Hematopoietic multipotent progenitor cell treated with erythropoietin and hydrocortisone succinate and interleukin-3 and kit ligand, for 17 days (in vitro differentiated cells): ENCODE measurements around the gene PRKAR1B.

Source experiments
- DNase-seq: peaks from one replicate; pipeline ENCODE4 v3.0.0-alpha.2; 2015; ENCODE audit warnings: low spot score

The PRKAR1B gene

DNA sequence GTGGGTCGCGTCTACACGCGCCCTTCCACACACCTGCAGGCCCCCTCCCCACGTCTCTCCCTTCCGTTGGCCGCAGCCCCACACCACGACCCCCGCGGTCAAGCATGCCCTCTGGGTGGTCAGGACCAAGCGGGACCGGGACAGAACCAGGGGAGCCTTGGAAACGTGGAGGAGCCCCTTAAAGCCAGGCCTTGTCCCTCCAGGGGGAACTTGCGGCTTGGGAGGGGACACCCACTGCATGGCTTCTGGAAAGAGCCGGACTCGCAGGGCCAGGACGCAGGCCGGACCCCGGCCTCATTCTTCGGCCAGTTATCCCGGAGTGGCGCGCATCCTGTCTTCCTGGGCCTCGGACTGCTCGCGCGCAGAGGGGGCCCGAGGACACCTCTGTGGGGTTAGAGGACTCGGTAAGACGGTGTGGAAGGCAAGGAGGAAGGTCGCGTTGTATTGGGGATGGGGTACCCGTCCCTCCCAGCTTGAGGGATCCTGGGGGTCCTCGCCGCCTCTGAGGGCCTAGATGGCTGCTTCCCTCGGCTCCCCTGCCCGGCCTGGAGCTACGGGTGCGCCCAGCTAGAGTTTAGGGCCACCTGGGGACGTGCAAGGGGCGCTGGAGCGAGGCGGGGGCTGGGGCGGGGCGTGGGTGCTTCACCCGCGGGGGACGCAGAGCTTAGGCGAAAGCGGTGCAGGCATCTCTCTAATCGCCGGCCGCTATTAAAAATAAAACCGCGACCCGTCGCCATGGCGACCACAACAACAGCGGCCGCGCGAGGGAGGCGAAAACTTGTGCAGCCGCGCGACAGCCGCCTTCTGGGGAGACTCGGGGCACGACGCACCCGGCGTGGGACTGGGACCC lies 205.6 kb downstream of the PRKAR1B start:
- no peak for DNase-seq

DNA sequence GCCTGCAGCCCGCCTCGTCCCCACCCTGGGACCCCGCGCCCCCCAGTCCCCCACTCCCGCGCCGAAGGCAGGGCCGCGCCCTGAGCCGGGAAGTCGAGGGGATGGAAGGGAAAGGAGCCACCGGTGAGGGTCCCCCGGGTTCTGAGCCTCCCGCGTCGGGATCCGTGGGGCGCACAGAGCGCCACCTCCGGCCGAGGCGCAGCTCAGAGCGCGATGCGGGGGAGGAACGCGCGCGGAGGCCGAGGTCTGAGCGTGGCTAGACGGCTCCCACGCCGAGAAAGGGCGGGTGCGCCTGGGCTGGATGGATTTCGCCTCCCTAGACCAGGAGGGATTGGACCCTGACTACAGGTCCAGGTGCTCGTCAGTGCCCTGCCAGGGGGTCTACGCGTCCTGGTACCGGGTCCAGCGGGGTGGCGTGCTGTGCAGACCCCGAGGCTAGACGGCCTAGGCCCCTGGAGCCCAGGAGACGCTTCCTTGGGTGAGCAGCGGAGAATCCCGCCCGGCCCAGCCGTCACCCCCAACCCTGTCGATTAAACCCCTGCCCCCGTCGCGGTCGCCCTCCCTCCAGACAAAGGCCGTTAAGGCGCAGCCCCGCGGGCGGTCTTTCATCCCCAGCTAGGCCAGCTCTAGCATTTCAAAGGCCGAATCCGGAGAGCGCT lies 206.4 kb downstream of the PRKAR1B start:
- DNase-seq = no peak

- no peak for DNase-seq
These were observed 207.3 kb downstream of the PRKAR1B start, which contains the start of gene PDGFA for GRCh38 chr7:519484-520390. Gene PDGFA, minus strand, starts transcription at chr7:519846. Its CDS starts 845 bp downstream, at chr7:519001.

- no peak for DNase-seq
These were observed 208.2 kb downstream of the PRKAR1B start for GRCh38 chr7:518630-519483.

DNA sequence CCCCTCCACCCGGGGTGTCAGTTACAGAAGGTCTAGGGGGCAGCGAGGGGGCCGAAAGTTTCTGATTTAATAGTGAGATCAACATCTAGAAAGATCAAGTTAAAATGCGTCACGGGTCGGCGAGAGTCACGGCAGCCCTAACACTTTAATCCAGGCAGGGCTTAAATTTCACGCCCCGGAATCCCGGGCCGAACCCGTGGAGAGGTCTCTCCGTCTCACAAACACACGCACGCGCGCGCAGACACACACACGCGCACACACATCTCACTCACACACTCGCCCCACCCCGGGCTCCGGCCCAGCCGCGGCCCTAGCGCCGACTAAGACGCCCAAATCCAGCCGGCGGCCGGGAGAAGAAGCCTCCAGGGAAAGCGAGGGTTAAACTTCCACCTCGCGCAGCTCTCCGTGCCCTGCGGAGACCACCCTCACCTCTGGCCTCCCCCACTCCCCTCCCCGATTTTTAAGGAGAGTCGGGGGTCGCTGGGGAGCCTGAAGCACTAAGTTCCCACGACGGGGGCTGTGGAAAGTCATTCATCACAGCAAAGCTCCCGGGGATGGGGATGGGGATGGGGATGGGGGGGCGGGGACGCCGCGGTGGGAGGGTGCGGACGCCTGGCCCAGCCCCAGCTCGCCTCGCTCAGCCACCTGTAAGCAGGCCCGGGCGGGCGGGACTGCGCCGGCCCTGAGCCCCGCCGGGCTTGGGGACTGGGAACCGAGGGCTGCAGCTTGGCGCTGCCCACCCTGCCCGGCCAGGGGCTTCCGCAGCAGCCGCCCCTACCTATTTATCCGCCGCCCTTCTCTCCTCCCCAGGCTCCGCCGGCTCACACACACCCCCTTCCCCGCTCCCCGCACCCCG lies 209.1 kb downstream of the PRKAR1B start:
- no peak for DNase-seq

DNA sequence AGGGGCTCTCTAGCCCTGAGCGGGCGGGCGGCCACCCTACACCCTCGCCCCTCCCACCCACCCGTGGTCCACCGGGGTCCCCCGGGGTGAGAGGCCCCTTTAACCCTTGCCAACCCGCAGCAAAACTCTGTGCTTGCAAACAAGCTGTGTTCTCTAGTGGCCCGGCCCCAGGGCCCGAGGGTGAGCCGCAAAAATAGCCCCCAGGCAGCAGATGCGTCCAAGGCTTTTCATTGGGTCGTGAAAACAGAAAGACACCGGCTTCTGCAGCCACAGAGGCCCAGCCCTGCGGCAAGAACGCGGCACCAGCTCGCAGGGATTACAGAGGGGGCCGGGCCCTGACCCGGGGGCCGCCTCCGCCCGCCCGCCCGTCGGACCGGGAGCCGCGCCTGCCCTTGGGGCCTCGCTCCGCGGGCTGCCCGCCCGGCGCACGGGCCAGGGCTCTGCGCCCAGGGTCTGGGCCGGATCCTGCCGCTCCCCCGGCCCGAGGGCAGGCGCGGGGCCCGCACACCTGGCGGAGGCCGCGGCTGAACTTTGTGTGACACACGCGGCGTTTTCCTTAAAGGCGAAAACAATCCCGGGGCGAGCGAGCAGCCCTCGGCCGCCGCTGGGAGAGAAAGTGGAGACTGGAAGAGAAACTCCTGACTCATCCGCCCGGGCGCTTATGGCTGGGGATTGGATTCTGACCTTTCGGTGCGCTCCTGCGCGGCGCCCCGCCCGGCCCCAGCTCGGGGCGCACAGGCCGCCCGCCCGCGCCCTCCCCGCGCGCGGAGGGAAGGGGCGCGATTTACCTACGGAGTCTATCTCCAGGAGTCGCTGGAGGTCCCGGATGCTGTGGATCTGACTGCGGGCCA lies 210.2 kb downstream of the PRKAR1B start:
- DNase-seq = no peak

DNA sequence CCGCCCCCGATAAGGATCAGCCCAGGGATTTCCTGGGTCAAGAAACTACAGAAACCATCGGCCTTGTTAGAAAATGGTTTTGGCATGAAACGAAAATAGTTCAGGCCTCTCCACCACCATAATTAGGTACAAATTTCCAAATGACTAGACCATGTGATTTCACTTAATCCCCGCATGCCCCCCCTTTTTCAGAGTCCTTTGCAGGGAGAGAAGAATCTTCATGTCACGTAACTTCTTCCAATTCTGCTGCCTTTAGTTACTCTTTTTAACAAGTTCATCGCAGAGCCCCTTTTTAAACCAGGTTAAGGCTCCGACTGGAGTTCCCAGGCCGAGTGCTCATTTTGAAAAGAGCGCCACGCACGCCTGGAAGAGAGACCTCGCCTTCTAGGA lies 210.9 kb downstream of the PRKAR1B start:
- no peak for DNase-seq

DNA sequence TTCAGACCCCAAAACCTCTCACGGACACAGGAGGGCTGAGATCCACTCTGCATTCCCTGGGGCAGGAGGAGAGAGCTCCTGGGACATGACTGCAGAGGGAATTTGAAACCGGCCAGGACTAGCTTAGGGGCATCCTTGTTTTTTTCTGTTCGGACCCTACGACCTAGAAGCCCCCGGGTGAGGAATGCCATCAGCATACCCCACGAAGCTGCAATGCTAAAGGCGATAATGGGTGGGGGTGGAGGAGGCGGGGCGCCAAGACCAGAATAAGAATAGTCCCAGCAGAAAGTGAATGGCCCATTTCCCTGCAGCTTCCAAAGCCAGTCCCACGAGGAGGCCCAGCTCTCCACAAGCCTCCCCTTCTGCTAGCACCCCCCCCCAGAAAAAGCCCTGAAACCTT lies 211.5 kb downstream of the PRKAR1B start:
- no peak for DNase-seq

DNA sequence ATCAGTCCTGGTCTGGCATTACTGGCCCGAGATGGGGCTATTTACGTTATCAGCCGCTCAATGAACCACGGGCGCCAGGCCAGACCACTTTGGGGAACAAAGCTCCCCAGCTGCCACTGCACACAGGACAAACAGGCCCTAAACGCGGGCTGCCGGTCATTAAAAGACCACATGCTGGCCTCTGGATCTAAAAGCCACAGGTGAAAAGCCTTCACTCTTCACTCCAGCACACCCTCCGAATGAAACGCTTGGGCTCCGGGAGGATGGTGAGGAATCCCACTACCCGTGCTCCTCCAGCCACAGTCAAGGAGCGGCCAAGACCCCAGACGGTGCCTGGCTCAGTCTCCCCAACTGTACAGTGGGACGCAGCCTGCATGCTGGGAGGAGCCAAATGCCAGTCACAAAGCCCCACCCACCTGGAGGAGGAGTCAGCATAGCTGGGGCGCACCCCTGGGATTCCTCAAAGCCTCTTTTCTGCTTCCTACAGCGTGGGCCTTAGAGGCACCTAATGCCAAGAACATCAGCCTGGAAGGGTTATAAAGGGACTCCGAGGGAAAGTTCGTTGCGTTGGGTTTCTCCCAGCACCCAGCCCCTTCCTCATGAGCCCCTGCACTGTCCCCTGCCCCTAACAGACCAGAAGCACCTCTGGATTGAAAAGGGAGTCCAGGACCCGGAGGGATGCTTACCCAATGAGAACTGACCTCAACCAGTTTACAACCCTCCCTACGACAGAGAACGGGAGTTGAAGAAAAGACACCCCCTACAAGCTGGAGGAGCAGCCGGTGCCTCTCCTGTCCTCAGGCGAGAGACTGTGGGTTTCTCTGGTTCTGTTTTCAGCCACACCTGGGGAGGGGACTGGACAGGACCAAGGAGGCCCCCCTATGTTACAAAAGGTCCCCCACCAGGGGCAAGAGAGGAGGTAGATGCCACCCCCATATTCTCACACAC lies 212.2 kb downstream of the PRKAR1B start:
- DNase-seq = no peak

DNA sequence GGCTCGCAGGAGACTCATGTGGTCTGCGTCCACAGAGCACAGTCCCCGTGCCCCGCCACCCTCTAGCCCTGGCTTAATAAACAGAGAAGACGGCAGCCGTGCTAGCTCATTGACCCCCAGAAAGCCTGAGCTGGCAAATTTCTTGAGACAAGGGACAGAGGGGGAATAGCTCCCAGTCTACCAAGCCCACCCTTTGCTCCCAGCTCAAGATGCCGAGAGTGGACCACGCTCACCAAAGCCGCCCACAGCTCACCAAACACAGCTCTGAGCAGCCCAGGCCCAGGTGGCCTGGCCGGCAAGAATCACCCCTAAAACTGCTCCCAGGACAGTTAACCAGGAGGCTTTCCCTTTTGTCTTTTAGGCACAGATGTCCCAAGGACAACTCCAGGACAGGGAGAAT lies 212.8 kb downstream of the PRKAR1B start:
- no peak for DNase-seq

GRCh38 chr7:513521-514166 lies 213.4 kb downstream of the PRKAR1B start:
- DNase-seq = no peak

GRCh38 chr7:512541-513311 lies 214.4 kb downstream of the PRKAR1B start:
- no peak for DNase-seq

DNA sequence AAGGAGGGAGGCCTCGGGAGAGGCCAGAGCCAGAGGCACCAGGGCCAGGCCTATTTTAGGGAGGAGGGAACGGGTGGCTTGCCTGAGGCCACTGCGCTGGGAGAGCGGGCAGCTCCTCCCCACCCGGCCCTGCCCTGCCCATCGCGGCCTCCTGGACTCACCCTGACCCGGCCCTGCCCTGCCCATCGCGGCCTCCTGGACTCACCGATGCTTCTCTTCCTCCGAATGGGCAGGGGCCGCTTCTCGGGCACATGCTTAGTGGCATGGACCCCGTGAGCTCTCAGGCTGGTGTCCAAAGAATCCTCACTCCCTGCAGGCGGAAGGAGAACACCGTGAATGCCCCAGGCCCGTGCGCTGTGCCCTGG lies 215.0 kb downstream of the PRKAR1B start:
- DNase-seq = no peak

DNA sequence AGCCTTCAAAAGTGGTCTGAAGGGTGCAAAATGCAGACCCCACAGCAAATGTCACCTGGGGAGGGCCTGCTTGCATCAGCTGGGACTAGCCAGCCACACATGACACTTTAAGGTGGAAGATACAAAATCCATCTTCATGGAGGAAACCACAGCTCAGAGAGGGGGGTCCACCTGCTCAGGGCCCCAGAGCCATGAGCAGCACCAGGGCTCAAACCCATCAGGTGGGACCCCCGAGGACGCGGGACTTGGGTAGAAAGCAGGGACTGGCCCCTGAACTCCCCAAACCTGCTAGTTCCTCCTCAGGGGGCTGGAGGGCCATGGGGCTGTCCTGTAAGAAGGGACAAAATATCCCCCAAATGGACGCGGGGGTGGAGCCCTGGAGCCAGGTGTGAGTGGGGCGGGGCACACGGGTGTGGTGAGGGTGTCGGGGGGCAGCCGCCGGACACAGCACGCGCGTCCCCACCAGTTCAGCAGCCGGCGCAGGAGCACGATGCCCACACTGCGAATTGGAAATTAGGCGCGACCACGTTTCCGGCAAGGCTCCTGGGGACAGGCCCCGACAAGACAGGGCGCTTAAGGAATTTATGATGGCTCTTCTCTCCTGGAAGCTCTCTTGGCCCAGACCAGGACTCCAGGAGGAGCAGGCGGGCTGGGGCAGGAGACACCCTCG lies 215.5 kb downstream of the PRKAR1B start:
- DNase-seq = no peak

DNA sequence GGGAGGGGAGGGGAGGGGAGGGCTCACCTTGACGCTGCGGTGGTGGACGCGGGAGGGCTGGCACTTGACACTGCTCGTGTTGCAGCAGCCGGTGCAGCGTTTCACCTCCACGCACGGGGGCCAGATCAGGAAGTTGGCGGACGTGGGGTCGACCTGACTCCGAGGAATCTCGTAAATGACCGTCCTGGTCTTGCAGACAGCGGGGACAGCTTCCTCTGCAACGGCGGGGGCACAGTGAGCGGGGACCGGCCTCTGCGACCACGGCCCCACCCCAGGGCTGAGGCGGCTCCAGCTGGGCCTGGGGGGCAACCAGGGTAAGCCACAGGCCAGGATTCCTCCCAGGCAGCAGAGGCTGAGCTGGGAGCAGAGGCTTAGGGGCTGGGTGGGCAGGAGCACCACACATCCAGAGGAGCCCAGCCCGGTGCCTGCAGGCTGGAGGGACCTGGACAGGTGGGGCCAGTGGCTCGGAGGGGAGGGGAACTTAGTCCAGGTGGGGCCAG lies 216.2 kb downstream of the PRKAR1B start:
- DNase-seq = no peak

DNA sequence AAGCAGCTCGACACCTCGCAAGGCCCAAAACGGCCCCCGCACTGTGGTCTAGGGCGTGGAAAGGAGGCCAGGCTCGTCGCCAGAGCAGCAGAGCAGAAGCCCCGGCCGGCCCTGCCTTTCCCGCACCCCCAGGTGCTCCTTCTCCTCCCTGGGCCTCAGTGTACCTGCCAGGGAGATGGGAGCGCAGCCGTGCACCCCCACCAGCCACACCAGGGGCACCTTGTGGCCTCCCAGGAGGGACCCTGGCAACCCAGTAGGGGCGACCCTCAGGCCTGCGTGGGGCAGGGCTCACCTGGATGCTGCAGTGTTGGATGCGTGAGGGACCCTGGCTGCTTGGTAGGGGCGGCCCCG lies 217.0 kb downstream of the PRKAR1B start:
- DNase-seq = no peak
